Mesothelial cell of epicardium (in vitro differentiated cells): Measurements from ENCODE around the gene GGCT. TPM values are rescaled to one million over a fixed set of nuclear protein-coding genes. Genes with fewer than 3 reads are reported as not detected.
A peak's percentile ranks its signal among the peaks of the same experiment; 100 is the strongest.

Experiments used
- DNase-seq, 2 experiments: peaks; one replicate each; pipeline ENCODE4 v3.0.0; 2021; ENCODE audit warnings: low spot score in 2 of 2; ENCODE audit not compliant: unreplicated experiment in 2 of 2
- H3K27ac Mint-ChIP-seq: 2 replicates; pipeline ENCODE4 v1.8.0; 2021; ENCODE audit warnings: mixed read lengths
- H3K27me3 Mint-ChIP-seq: 2 replicates; pipeline ENCODE4 v1.8.0; 2021; ENCODE audit warnings: low read depth, mixed read lengths
- H3K36me3 Mint-ChIP-seq: 2 replicates; pipeline ENCODE4 v1.8.0; 2021; ENCODE audit warnings: mixed read lengths
- H3K4me1 Mint-ChIP-seq: 2 replicates; pipeline ENCODE4 v1.8.0; 2021; ENCODE audit warnings: mixed read lengths
- H3K4me3 Mint-ChIP-seq: 2 replicates; pipeline ENCODE4 v1.8.0; 2021; ENCODE audit warnings: mild to moderate bottlenecking, moderate library complexity, mixed read lengths
- H3K9me3 Mint-ChIP-seq: 2 replicates; pipeline ENCODE4 v1.8.0; 2021; ENCODE audit warnings: mixed read lengths
- CTCF ChIP-seq: fragments of 200-600 bp; sonication (generic); IDR thresholded peaks from one replicate; pipeline ENCODE4 v1.5.0; 2021; ENCODE audit warnings: antibody characterized with exemption; ENCODE audit not compliant: unreplicated experiment
- total RNA-seq: library from RNA; stranded (reverse); gene quantifications from 3 replicates; pipeline ENCODE4 v1.2.1, GENCODE V29; 2021

Gene GGCT
- total RNA-seq, result 36.5 to 37.5 TPM (median 36.6 TPM) in 3 replicates

GRCh38 chr7:30504301-30505173, at the start of gene GGCT:
GGCT (minus strand) TSS chr7:30504829; CDS start chr7:30504709, 120 bp downstream.
- Mint-ChIP-seq H3K27ac (peak within 1 kb of the TSS; percentile 87), H3K36me3 (no peaks in the 10 kb centered on the region), H3K4me3 (peak within 1 kb of the TSS; percentile 73), H3K4me1 (peaks cover 48% of the 10 kb centered on the region), H3K9me3 (peaks cover 11% of the 10 kb centered on the region), H3K27me3 (no peaks in the 10 kb centered on the region)
- TF ChIP-seq CTCF, result no peak
- peak; percentile 91 to 94 for DNase-seq

- Mint-ChIP-seq H3K4me1 (peaks cover 26% of the 10 kb centered on the region), H3K9me3 (peaks cover 3% of the 10 kb centered on the region), H3K4me3 (no peak overlapping the region), H3K27me3 (no peaks in the 10 kb centered on the region), H3K36me3 (peaks cover 9% of the 10 kb centered on the region), H3K27ac (no peak overlapping the region)
- TF ChIP-seq CTCF, result no peak
- DNase-seq, result no peak
These were observed 48.9 kb upstream of the GGCT start for GRCh38 chr7:30553546-30553945.

- no peak overlapping the region for H3K27ac Mint-ChIP-seq
- H3K4me3 Mint-ChIP-seq, result no peak overlapping the region
- DNase-seq, result no peak
- H3K4me1 Mint-ChIP-seq, result peaks cover 26% of the 10 kb centered on the region
- peaks cover 9% of the 10 kb centered on the region for H3K36me3 Mint-ChIP-seq
- TF ChIP-seq CTCF, result no peak
- peaks cover 3% of the 10 kb centered on the region for H3K9me3 Mint-ChIP-seq
- no peaks in the 10 kb centered on the region for H3K27me3 Mint-ChIP-seq
These were observed 48.5 kb upstream of the GGCT start for GRCh38 chr7:30553141-30553540.

GRCh38 chr7:30552330-30552729, 47.7 kb upstream of the GGCT start:
- DNase-seq, result no peak
- peaks cover 3% of the 10 kb centered on the region for H3K9me3 Mint-ChIP-seq
- peaks cover 26% of the 10 kb centered on the region for H3K4me1 Mint-ChIP-seq
- no peak overlapping the region for H3K27ac Mint-ChIP-seq
- no peak for TF ChIP-seq CTCF
- no peak overlapping the region for H3K4me3 Mint-ChIP-seq
- H3K36me3 Mint-ChIP-seq, result peaks cover 9% of the 10 kb centered on the region
- no peaks in the 10 kb centered on the region for H3K27me3 Mint-ChIP-seq

- H3K4me1 Mint-ChIP-seq, result peaks cover 47% of the 10 kb centered on the region
- TF ChIP-seq CTCF, result no peak
- no peak overlapping the region for H3K4me3 Mint-ChIP-seq
- no peak for DNase-seq
- H3K36me3 Mint-ChIP-seq, result peaks cover 9% of the 10 kb centered on the region
- H3K9me3 Mint-ChIP-seq, result peaks cover 3% of the 10 kb centered on the region
- H3K27ac Mint-ChIP-seq, result peak overlapping the region; percentile 84
- no peaks in the 10 kb centered on the region for H3K27me3 Mint-ChIP-seq
These were observed 45.4 kb upstream of the GGCT start for GRCh38 chr7:30549931-30550493.
